Endodermal cell (in vitro differentiated cells): ENCODE data around the gene CEP112. TPM values are rescaled to one million over a fixed set of nuclear protein-coding genes. Genes with fewer than 3 reads are reported as not detected.

Experiments
- DNase-seq: peaks from one replicate; pipeline ENCODE4 v3.0.0-alpha.2; 2017
- H3K27ac ChIP-seq: 2 replicates; pipeline ENCODE4 v1.5.1; 2013; ENCODE audit warnings: mild to moderate bottlenecking, low read depth, low read length, moderate library complexity
- H3K27me3 ChIP-seq: 2 replicates; pipeline ENCODE4 v1.6.1; 2013; ENCODE audit warnings: mild to moderate bottlenecking, low read length, moderate library complexity; ENCODE audit not compliant: insufficient read depth, control insufficient read depth, poor library complexity, severe bottlenecking
- H3K36me3 ChIP-seq: 2 replicates; pipeline ENCODE4 v1.7.0; 2013; ENCODE audit warnings: mild to moderate bottlenecking, low read length, moderate library complexity; ENCODE audit not compliant: control insufficient read depth, insufficient read depth
- H3K4me1 ChIP-seq: one replicate; pipeline ENCODE4 v1.7.0; 2013; ENCODE audit warnings: low read length; ENCODE audit not compliant: control insufficient read depth, insufficient read depth
- H3K4me3 ChIP-seq: 2 replicates; pipeline ENCODE4 v1.5.1; 2013; ENCODE audit warnings: mild to moderate bottlenecking, low read length, moderate library complexity
- H3K9ac ChIP-seq: 2 replicates; pipeline ENCODE4 v1.6.1; 2013; ENCODE audit warnings: mild to moderate bottlenecking, low read length, moderate library complexity; ENCODE audit not compliant: poor library complexity, severe bottlenecking; ENCODE audit errors: extremely low read depth
- H3K9me3 ChIP-seq: 2 replicates; pipeline ENCODE4 v1.6.1; 2013; ENCODE audit warnings: mild to moderate bottlenecking, low read length, moderate library complexity; ENCODE audit not compliant: control insufficient read depth
- H3K27ac Mint-ChIP-seq: 2 replicates; pipeline ENCODE4 v1.8.0; 2020; ENCODE audit warnings: mixed read lengths
- H3K27me3 Mint-ChIP-seq: 2 replicates; pipeline ENCODE4 v1.8.0; 2021; ENCODE audit warnings: mild to moderate bottlenecking, mixed read lengths; ENCODE audit not compliant: insufficient read depth
- H3K36me3 Mint-ChIP-seq: 2 replicates; pipeline ENCODE4 v1.8.0; 2020; ENCODE audit warnings: low read depth, mixed read lengths
- H3K4me1 Mint-ChIP-seq: 2 replicates; pipeline ENCODE4 v1.8.0; 2020; ENCODE audit warnings: mixed read lengths
- H3K4me3 Mint-ChIP-seq: 2 replicates; pipeline ENCODE4 v1.8.0; 2020; ENCODE audit warnings: mild to moderate bottlenecking, moderate library complexity, mixed read lengths
- H3K9me3 Mint-ChIP-seq: 2 replicates; pipeline ENCODE4 v1.8.0; 2020; ENCODE audit warnings: mild to moderate bottlenecking, mixed read lengths
- CTCF ChIP-seq: fragments of 200-600 bp; sonication (generic); conservative IDR thresholded peaks from 2 replicates; pipeline ENCODE4 v1.5.0; 2021; ENCODE audit warnings: antibody characterized with exemption, mild to moderate bottlenecking
- WGBS, 2 experiments: methylation state at CpG; one replicate each; pipeline versions ENCODE4 v1.1.5 to v1.1.7; 2013; ENCODE audit warnings: missing lambda C conversion rate in 2 of 2, mixed read lengths in 1 of 2; ENCODE audit not compliant: insufficient coverage in 1 of 2, insufficient read length in 1 of 2; 5-methylcytosine and 5-hydroxymethylcytosine counted together
- total RNA-seq, 2 donors: library from RNA; stranded (reverse); fragmentation: NEBNext Ultra II Directional in 1 of 2; extraction: Animal tissue kit (Norgen Biotek cat#: 25700) in 1 of 2; gene quantifications; 2 replicates in 1 of 2; 3 replicates in 1 of 2; pipeline ENCODE4 v1.2.1, GENCODE V29; 2021

CEP112 gene
- total RNA-seq, 2 donors from 2014 or later, result 15.2 to 21.4 TPM

GRCh38 chr17:65852911-65853310, 339.0 kb downstream of the CEP112 start:
- Mint-ChIP-seq H3K4me1 (peaks cover 7% of the 10 kb centered on the region), H3K4me3 (no peak overlapping the region), H3K27ac (no peak overlapping the region), H3K27me3 (no peaks in the 10 kb centered on the region), H3K36me3 (no peaks in the 10 kb centered on the region), H3K9me3 (no peaks in the 10 kb centered on the region)
- H3K36me3 ChIP-seq, result no peaks in the 10 kb centered on the region
- H3K4me3 ChIP-seq, result no peak overlapping the region
- no peak for DNase-seq
- H3K9ac ChIP-seq, result no peak overlapping the region
- no CpG with 5 or more reads among the region's 1 CpG for WGBS, 2 experiments
- H3K27ac ChIP-seq, result no peak overlapping the region
- H3K4me1 ChIP-seq, result no peaks in the 10 kb centered on the region
- no peaks in the 10 kb centered on the region for H3K27me3 ChIP-seq
- H3K9me3 ChIP-seq, result no peaks in the 10 kb centered on the region
- no peak for TF ChIP-seq CTCF

GRCh38 chr17:65851965-65852736, 339.8 kb downstream of the CEP112 start:
- H3K9me3 ChIP-seq, result no peaks in the 10 kb centered on the region
- 100% methylated on average over 2 of the region's 3 CpGs; no CpG with 5 or more reads in 1 of the 2 experiments for WGBS, 2 experiments
- peaks cover 1% of the 10 kb centered on the region for H3K36me3 Mint-ChIP-seq
- no peaks in the 10 kb centered on the region for H3K27me3 ChIP-seq
- H3K27ac Mint-ChIP-seq, result no peak overlapping the region
- no peak overlapping the region for H3K9ac ChIP-seq
- H3K4me3 ChIP-seq, result no peak overlapping the region
- H3K27me3 Mint-ChIP-seq, result no peaks in the 10 kb centered on the region
- no peak overlapping the region for H3K27ac ChIP-seq
- H3K36me3 ChIP-seq, result no peaks in the 10 kb centered on the region
- TF ChIP-seq CTCF, result no peak
- no peaks in the 10 kb centered on the region for H3K4me1 ChIP-seq
- H3K4me3 Mint-ChIP-seq, result no peak overlapping the region
- no peak for DNase-seq
- peaks cover 7% of the 10 kb centered on the region for H3K4me1 Mint-ChIP-seq
- H3K9me3 Mint-ChIP-seq, result no peaks in the 10 kb centered on the region

- Mint-ChIP-seq H3K27ac (no peak overlapping the region), H3K4me3 (no peak overlapping the region), H3K9me3 (no peaks in the 10 kb centered on the region), H3K36me3 (peaks cover 4% of the 10 kb centered on the region), H3K27me3 (no peaks in the 10 kb centered on the region), H3K4me1 (peaks cover 7% of the 10 kb centered on the region)
- no peak overlapping the region for H3K27ac ChIP-seq
- DNase-seq, result no peak
- no peak overlapping the region for H3K9ac ChIP-seq
- no peaks in the 10 kb centered on the region for H3K9me3 ChIP-seq
- no peaks in the 10 kb centered on the region for H3K27me3 ChIP-seq
- H3K36me3 ChIP-seq, result no peaks in the 10 kb centered on the region
- H3K4me3 ChIP-seq, result no peak overlapping the region
- 87 to 94% methylated on average over 2 of the region's 2 CpGs for WGBS, 2 experiments
- H3K4me1 ChIP-seq, result no peaks in the 10 kb centered on the region
- no peak for TF ChIP-seq CTCF
Observed at GRCh38 chr17:65850486-65850885, 341.4 kb downstream of the CEP112 start.
